ENCODE data around the gene SORCS2. TPM values are rescaled to one million over a fixed set of nuclear protein-coding genes. Genes with fewer than 3 reads are reported as not detected.

SORCS2 gene
- polyA plus RNA-seq, 1 of the 3 experiments (the other 2 are of a cell fraction) = 1.6 TPM

GRCh38 chr4:7722766-7723387 is 530.5 kb downstream of the SORCS2 start:
- WGBS (ENCODE audit: low lambda C conversion rate) = 77% methylated on average over 22 of the region's 22 CpGs
- Histone ChIP-seq H4K20me1 (ENCODE audit: insufficient read depth) (no peaks in the 10 kb centered on the region), H3K4me1 (ENCODE audit: control insufficient read depth in 1 of 2, insufficient read depth in 2 of 2, low read depth in 1 of 2, low read length in 1 of 2) (no peaks in the 10 kb centered on the region; a peak in 1 of 4 replicates), H3K36me3 (replicated peaks in 1 of 2; ENCODE audit: control insufficient read depth in 1 of 2, insufficient read depth in 2 of 2, low read length in 1 of 2) (no peaks in the 10 kb centered on the region), H3K27ac (ENCODE audit: low read depth in 2 of 2, low read length in 1 of 2) (no peak overlapping the region), H2AFZ (ENCODE audit: low read depth) (no peak overlapping the region), H3K4me2 (no peak overlapping the region), H3K27me3 (ENCODE audit: insufficient read depth) (no peaks in the 10 kb centered on the region), H3K4me3 (ENCODE audit: low read depth in 2 of 2, low read length in 1 of 2) (no peak overlapping the region), H3K9me2 (no peaks in the 10 kb centered on the region), H3K9me3 (no peaks in the 10 kb centered on the region), H3K9ac (no peak overlapping the region), H3F3A (replicated peaks; ENCODE audit: insufficient read depth) (peaks cover 6% of the 10 kb centered on the region), H3K79me2 (ENCODE audit: insufficient read depth) (no peaks in the 10 kb centered on the region)
- CTCF ChIA-PET = interaction anchor here (0.7 to 4.4 kb wide), 5 partner anchors 16 to 531 kb away, joined by 3 to 41 read pairs (median 4); no protein-coding TSS in a partner anchor
- no peak for TF ChIP-seq GATA2 (CRISPR knock-in tag; IDR thresholded peaks at IDR 0.05)
- no peak for TF ChIP-seq FOXJ3 (CRISPR knock-in tag; IDR thresholded peaks at IDR 0.05)
- TF ChIP-seq TAF1 (IDR thresholded peaks at IDR 0.05; ENCODE audit: borderline replicate concordance, low read depth, low read length) = no peak
- no peak for TF ChIP-seq RAD21 (IDR thresholded peaks at IDR 0.05; ENCODE audit: low read length)
- TF ChIP-seq POLR2AphosphoS5 (IDR thresholded peaks at IDR 0.05; ENCODE audit: low read depth, low read length) = no peak
- TF ChIP-seq ZBTB33 (IDR thresholded peaks at IDR 0.05; ENCODE audit: borderline replicate concordance, low read depth) = no peak
- TF ChIP-seq USF2 (IDR thresholded peaks at IDR 0.05; ENCODE audit: borderline replicate concordance, low read depth, low read length) = no peak
- TF ChIP-seq SIN3A (IDR thresholded peaks at IDR 0.05; ENCODE audit: borderline replicate concordance, low read depth, low read length) = no peak
- no peak for TF ChIP-seq RCOR1 (IDR thresholded peaks at IDR 0.05; ENCODE audit: low read length)
- TF ChIP-seq FOSL2 (IDR thresholded peaks at IDR 0.05; ENCODE audit: borderline replicate concordance, low read depth) = no peak
- TF ChIP-seq RFX5 (IDR thresholded peaks at IDR 0.05; ENCODE audit: low read length) = no peak
- TF ChIP-seq IRF3 (IDR thresholded peaks at IDR 0.05; ENCODE audit: low read depth, low read length) = no peak
- POLR2A ChIA-PET = no interaction called here
- DNase-seq = no peak

DNA sequence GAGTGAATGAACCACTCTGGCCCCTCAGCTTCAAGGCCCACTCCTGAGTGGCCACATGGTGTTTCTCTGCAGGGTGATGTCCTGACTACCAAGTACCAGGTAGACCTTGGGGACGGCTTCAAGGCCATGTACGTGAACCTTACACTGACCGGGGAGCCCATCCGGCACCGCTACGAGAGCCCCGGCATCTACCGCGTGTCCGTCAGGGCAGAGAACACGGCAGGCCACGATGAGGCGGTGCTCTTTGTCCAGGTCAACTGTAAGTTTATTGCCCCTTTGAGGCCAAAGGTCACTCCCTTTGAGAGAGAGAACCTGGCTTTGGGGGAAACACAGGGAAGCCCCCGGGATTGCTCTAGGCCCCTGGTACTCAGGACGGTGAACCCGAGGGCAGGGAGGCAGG is 531.3 kb downstream of the SORCS2 start:
- Histone ChIP-seq H3K36me3 (replicated peaks in 1 of 2; ENCODE audit: control insufficient read depth in 1 of 2, insufficient read depth in 2 of 2, low read length in 1 of 2) (no peaks in the 10 kb centered on the region), H3K27me3 (ENCODE audit: insufficient read depth) (no peaks in the 10 kb centered on the region), H3F3A (replicated peaks; ENCODE audit: insufficient read depth) (peaks cover 6% of the 10 kb centered on the region), H3K9me3 (no peaks in the 10 kb centered on the region), H3K4me3 (ENCODE audit: low read depth in 2 of 2, low read length in 1 of 2) (no peak overlapping the region), H3K9ac (no peak overlapping the region), H4K20me1 (ENCODE audit: insufficient read depth) (no peaks in the 10 kb centered on the region), H3K4me1 (ENCODE audit: control insufficient read depth in 1 of 2, insufficient read depth in 2 of 2, low read depth in 1 of 2, low read length in 1 of 2) (no peaks in the 10 kb centered on the region; a peak in 1 of 4 replicates), H3K79me2 (ENCODE audit: insufficient read depth) (no peaks in the 10 kb centered on the region), H2AFZ (ENCODE audit: low read depth) (no peak overlapping the region), H3K4me2 (no peak overlapping the region), H3K27ac (ENCODE audit: low read depth in 2 of 2, low read length in 1 of 2) (no peak overlapping the region), H3K9me2 (no peaks in the 10 kb centered on the region)
- TF ChIP-seq ZBTB33 (IDR thresholded peaks at IDR 0.05; ENCODE audit: borderline replicate concordance, low read depth) (no peak), RFX5 (IDR thresholded peaks at IDR 0.05; ENCODE audit: low read length) (no peak)
- CTCF ChIA-PET = no interaction called here
- DNase-seq = no peak
- POLR2A ChIA-PET = no interaction called here
- WGBS (ENCODE audit: low lambda C conversion rate) = 95% methylated on average over 3 of the region's 16 CpGs

All from SK-N-SH (cell line).